Peyer's patch (tissue), 4 donors: ENCODE measurements around the gene BLOC1S5. TPM values are rescaled to one million over a fixed set of nuclear protein-coding genes. Genes with fewer than 3 reads are reported as not detected.

Experiments
- DNase-seq, 3 donors: peaks; one replicate each; pipeline ENCODE4 v3.0.0-alpha.2; 2017 to 2019
- H3K27ac ChIP-seq, 4 donors: fragments of 200-600 bp; sonication (generic); one replicate each; pipeline ENCODE4 v1.5.1; 2016 to 2019
- H3K27me3 ChIP-seq, 2 donors: fragments of 200-600 bp; sonication (generic); one replicate each; pipeline ENCODE4 v1.5.1; 2019
- H3K36me3 ChIP-seq, 3 donors: fragments of 200-600 bp; sonication (generic); one replicate each; pipeline ENCODE4 v1.5.1; 2016 to 2019
- H3K4me1 ChIP-seq, 4 donors: fragments of 200-600 bp; sonication (generic); one replicate each; pipeline ENCODE4 v1.5.1; 2016 to 2019
- H3K4me3 ChIP-seq, 4 donors: fragments of 200-600 bp; sonication (generic); 1 replicate in 3 of 4; 2 replicates in 1 of 4; pipeline ENCODE4 v1.5.1; 2016 to 2019; ENCODE audit warnings: mild to moderate bottlenecking in 1 of 4
- H3K9me3 ChIP-seq, 4 donors: fragments of 200-600 bp; sonication (generic); one replicate each; pipeline ENCODE4 v1.5.1; 2016 to 2019; ENCODE audit warnings: mild to moderate bottlenecking in 1 of 4
- CTCF ChIP-seq, 6 experiments: fragments of 450-650 bp in 4 of 6; fragments of 200-600 bp in 2 of 6; sonication (generic) in 1 of 6; IDR thresholded peaks; one replicate each; pipeline ENCODE4 v1.5.1; 2017 to 2019; ENCODE audit warnings: antibody characterized with exemption in 6 of 6, mild to moderate bottlenecking in 3 of 6, moderate library complexity in 1 of 6
- POLR2A ChIP-seq, 2 donors: fragments of 450-650 bp; IDR thresholded peaks; one replicate each; pipeline ENCODE4 v1.5.1; 2017; ENCODE audit warnings: antibody characterized with exemption in 2 of 2, mild to moderate bottlenecking in 2 of 2, moderate library complexity in 2 of 2
- total RNA-seq, 4 donors: library from RNA; depleted of rRNA; stranded (reverse); fragments of >200 nt; gene quantifications; one replicate each; pipeline ENCODE4 v1.1.0, GENCODE V29; 2016

Gene BLOC1S5
- total RNA-seq, 4 donors from 2014 or later = 4.6 to 11.6 (median 8.7) TPM

DNA sequence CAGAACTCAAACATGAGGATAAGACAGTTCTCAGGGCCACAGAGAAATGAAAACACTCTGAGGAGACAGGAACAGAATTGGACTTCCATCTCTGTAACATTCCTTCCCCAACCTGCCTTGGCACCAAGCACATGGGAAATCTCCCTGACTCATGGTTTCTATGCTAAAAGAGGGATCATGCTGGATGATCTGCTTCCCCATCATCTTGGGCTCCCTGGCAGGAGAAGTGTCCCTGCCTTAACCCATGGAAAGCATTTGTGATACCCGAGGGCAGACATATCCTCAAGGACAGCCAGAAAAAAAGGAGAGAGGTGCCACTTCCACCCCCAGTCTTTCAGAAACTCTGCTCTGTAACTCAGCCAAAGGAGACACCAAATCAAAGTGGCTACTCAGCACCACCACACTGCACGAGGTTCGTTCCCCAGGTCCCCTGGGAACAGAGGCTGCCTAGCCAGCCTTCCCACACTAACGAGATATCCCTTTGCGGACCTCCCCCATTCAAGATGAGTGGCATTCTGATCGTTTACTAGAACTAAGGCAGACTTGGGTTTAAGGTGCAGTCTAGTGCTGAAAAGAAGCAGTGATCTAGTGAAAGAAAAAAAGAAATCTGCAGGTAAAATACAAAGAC is 34.8 kb downstream of the BLOC1S5 start:
- no peaks in the 10 kb centered on the region for H3K27me3 ChIP-seq
- no peaks in the 10 kb centered on the region for H3K36me3 ChIP-seq
- no peaks in the 10 kb centered on the region for H3K9me3 ChIP-seq
- DNase-seq = no peak
- TF ChIP-seq POLR2A (IDR thresholded peaks at IDR 0.05) = no peak
- H3K4me3 ChIP-seq = no peak overlapping the region
- H3K4me1 ChIP-seq = no peaks in the 10 kb centered on the region
- H3K27ac ChIP-seq = no peak overlapping the region

DNA sequence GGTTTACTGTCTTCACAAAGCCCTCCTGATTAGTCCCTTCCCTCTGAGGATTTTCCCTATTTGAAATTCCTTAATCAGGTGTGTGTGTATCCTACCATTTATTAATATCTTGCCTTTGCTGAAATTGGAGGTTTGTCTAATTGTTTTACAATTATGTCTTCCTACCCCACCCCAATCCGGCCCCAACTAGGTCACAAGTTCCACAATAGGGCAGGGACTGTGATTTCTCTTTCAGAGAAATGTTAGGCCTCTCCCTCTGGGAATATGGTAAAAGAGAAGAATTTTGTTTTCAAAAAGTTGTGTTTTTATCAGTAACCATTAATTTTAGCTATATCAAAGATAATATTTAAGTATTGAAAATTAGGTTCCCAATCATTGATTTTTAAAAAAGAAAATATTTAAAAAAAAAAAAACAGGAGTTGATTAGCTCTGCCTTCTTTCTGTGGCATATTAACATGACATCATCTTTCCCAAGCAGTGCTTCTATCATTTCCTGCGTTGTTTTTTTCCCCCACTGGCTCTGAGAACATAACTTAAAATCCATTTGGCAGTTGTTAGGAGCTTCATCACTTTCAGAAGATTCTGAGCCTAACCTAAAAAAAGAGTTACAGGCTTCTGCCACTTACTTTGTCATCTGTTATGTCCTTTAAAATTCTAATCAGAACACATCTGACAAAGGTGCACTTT is 36.1 kb downstream of the BLOC1S5 start:
- Histone ChIP-seq H3K4me1 (no peaks in the 10 kb centered on the region), H3K9me3 (no peaks in the 10 kb centered on the region), H3K27me3 (no peaks in the 10 kb centered on the region), H3K36me3 (no peaks in the 10 kb centered on the region), H3K27ac (no peak overlapping the region), H3K4me3 (no peak overlapping the region)
- TF ChIP-seq CTCF (IDR thresholded peaks at IDR 0.05) = no peak
- no peak for TF ChIP-seq POLR2A (IDR thresholded peaks at IDR 0.05)
- DNase-seq = no peak

- no peak overlapping the region for H3K4me3 ChIP-seq
- H3K4me1 ChIP-seq = no peaks in the 10 kb centered on the region
- no peak for DNase-seq
- H3K36me3 ChIP-seq = no peaks in the 10 kb centered on the region
- TF ChIP-seq POLR2A (IDR thresholded peaks at IDR 0.05) = no peak
- TF ChIP-seq CTCF (IDR thresholded peaks at IDR 0.05) = no peak
- no peaks in the 10 kb centered on the region for H3K9me3 ChIP-seq
- H3K27me3 ChIP-seq = no peaks in the 10 kb centered on the region
- H3K27ac ChIP-seq = no peak overlapping the region
Measured at GRCh38 chr6:8026800-8027199, 37.4 kb downstream of the BLOC1S5 start.

DNA sequence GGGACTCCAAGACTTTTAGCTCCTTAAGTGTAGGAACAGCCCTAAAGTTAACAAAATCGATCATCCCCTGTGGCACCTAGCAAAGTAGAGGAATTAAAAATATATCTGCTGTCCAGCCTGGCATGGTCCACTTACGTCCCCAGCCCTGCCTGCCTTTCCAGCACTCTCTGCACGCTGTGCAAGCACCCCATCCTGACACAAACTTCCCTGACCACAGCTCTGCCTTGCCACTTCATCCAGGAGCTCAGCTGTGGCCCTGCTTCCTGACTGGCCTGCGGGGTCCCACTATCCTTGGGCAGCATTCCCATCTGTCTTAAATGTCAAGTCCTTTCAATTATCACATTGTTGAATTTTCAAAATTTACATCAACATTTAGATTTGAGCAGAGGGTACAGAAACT is 39.0 kb downstream of the BLOC1S5 start:
- TF ChIP-seq POLR2A (IDR thresholded peaks at IDR 0.05) = no peak
- TF ChIP-seq CTCF (IDR thresholded peaks at IDR 0.05) = no peak
- no peaks in the 10 kb centered on the region for H3K9me3 ChIP-seq
- no peaks in the 10 kb centered on the region for H3K36me3 ChIP-seq
- DNase-seq = no peak
- no peak overlapping the region for H3K27ac ChIP-seq
- no peaks in the 10 kb centered on the region for H3K4me1 ChIP-seq
- no peaks in the 10 kb centered on the region for H3K27me3 ChIP-seq
- no peak overlapping the region for H3K4me3 ChIP-seq

DNA sequence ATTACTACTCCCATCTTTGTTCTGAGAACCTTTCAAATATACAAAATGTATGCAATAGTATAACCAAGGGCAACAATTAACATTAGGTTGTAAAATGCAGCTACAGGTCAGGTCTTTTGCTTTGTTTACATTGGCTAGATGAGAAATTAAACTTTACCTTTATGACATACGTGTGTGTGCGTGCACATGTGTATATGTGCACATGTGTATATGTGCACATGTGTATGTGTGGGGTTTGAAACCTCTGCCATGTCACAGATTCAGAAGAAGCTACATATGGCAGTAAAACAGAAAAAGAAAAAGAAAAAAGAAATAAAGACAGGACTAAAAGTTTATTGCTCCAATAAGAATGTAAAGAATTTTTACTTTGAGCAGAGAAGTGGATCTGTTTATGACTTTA is 40.6 kb downstream of the BLOC1S5 start:
- no peaks in the 10 kb centered on the region for H3K27me3 ChIP-seq
- H3K9me3 ChIP-seq = no peaks in the 10 kb centered on the region
- H3K4me1 ChIP-seq = no peaks in the 10 kb centered on the region
- no peak overlapping the region for H3K27ac ChIP-seq
- H3K36me3 ChIP-seq = no peaks in the 10 kb centered on the region
- no peak overlapping the region for H3K4me3 ChIP-seq
- no peak for TF ChIP-seq POLR2A (IDR thresholded peaks at IDR 0.05)
- TF ChIP-seq CTCF (IDR thresholded peaks at IDR 0.05) = no peak
- DNase-seq = no peak

DNA sequence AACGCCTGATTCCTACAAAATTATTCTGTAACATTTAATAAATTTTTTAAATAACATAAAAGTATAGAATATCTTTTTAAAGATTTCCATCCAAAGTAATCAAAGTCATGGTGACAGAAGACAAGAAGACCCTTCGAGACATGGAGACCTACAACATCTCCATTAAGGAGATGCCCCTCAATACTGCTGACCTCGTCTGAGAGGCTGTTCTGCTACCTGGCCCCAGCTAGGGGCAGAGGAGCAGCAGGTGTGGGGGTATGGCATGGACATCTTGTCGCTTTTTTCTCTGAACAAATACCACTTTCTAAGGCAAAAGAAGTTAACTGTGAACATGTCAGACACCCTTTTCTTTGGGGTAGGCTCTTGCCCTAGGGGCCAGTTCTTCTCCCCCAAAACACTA is 44.1 kb downstream of the BLOC1S5 start:
- no peak for DNase-seq
- no peak overlapping the region for H3K27ac ChIP-seq
- no peaks in the 10 kb centered on the region for H3K4me1 ChIP-seq
- H3K9me3 ChIP-seq = no peaks in the 10 kb centered on the region
- H3K36me3 ChIP-seq = peaks cover 0 to 3% (median 0%) of the 10 kb centered on the region in 3 donors
- H3K4me3 ChIP-seq = no peak overlapping the region
- no peaks in the 10 kb centered on the region for H3K27me3 ChIP-seq
- TF ChIP-seq POLR2A (IDR thresholded peaks at IDR 0.05) (no peak), CTCF (IDR thresholded peaks at IDR 0.05) (no peak)
